MM.1S (cell line): Measurements from ENCODE around the gene DNA2.
"Not testable (repeated sequence)": the region's sequence is repeated elsewhere in the genome, so short reads cannot be mapped to it uniquely, and the experiment has no call there.

ENCODE experiments used
- DNase-seq: peaks from one replicate; pipeline ENCODE4 v3.0.0-alpha.2; 2015
- H2AFZ ChIP-seq: fragments of 300-600 bp; sonication (generic); 2 replicates; pipeline ENCODE4 v1.6.0; 2016; ENCODE audit warnings: antibody characterized with exemption, low read length
- H3F3A ChIP-seq: fragments of 300-600 bp; sonication (generic); 2 replicates; pipeline ENCODE4 v1.6.1; 2016; ENCODE audit warnings: mild to moderate bottlenecking, antibody characterized with exemption, low read length, moderate library complexity, mixed read lengths; ENCODE audit not compliant: insufficient read depth
- H3K27ac ChIP-seq: fragments of 300-600 bp; sonication (generic); 2 replicates; pipeline ENCODE4 v1.5.1; 2016; ENCODE audit warnings: mild to moderate bottlenecking, low read length
- H3K27me3 ChIP-seq: fragments of 300-600 bp; sonication (generic); replicated peaks from 2 replicates; pipeline ENCODE4 v1.6.0; 2016; ENCODE audit warnings: low read length; ENCODE audit not compliant: insufficient read depth
- H3K36me3 ChIP-seq: fragments of 300-600 bp; sonication (generic); replicated peaks from 2 replicates; pipeline ENCODE4 v1.6.1; 2016; ENCODE audit warnings: mild to moderate bottlenecking, low read length, mixed read lengths; ENCODE audit not compliant: insufficient read depth
- H3K4me1 ChIP-seq: fragments of 300-600 bp; sonication (generic); 2 replicates; pipeline ENCODE4 v1.6.1; 2016; ENCODE audit warnings: low read length, mixed read lengths
- H3K4me2 ChIP-seq: fragments of 300-600 bp; sonication (generic); 2 replicates; pipeline ENCODE4 v1.6.0; 2016; ENCODE audit warnings: low read depth, low read length
- H3K4me3 ChIP-seq: fragments of 300-600 bp; sonication (generic); 2 replicates; pipeline ENCODE4 v1.5.1; 2016; ENCODE audit warnings: low read length, mixed read lengths
- H3K79me2 ChIP-seq: fragments of 300-600 bp; sonication (generic); 2 replicates; pipeline ENCODE4 v1.6.1; 2016; ENCODE audit warnings: mixed run types, low read length, mixed read lengths
- H3K9ac ChIP-seq: fragments of 300-600 bp; sonication (generic); 2 replicates; pipeline ENCODE4 v1.6.1; 2016; ENCODE audit warnings: low read length, mixed read lengths
- H3K9me2 ChIP-seq: fragments of 300-600 bp; sonication (generic); replicated peaks from 2 replicates; pipeline ENCODE4 v1.6.1; 2016; ENCODE audit warnings: mild to moderate bottlenecking, low read length, mixed read lengths; ENCODE audit not compliant: insufficient read depth
- H3K9me3 ChIP-seq: fragments of 300-600 bp; sonication (generic); replicated peaks from 2 replicates; pipeline ENCODE4 v1.6.1; 2016; ENCODE audit warnings: mild to moderate bottlenecking, low read length, mixed read lengths; ENCODE audit not compliant: insufficient read depth
- H4K20me1 ChIP-seq: fragments of 300-600 bp; sonication (generic); 2 replicates; pipeline ENCODE4 v1.6.1; 2016; ENCODE audit warnings: mild to moderate bottlenecking, low read length, moderate library complexity, mixed read lengths; ENCODE audit not compliant: insufficient read depth
- EZH2 ChIP-seq: fragments of 300-600 bp; sonication (generic); optimal IDR thresholded peaks from 2 replicates; pipeline ENCODE3; 2017; ENCODE audit warnings: low read depth, mild to moderate bottlenecking, antibody characterized with exemption, low read length, mixed read lengths
- EZH2phosphoT487 ChIP-seq: fragments of 300-600 bp; sonication (generic); IDR thresholded peaks from 2 replicates; pipeline ENCODE4 v1.6.1; 2018; ENCODE audit warnings: antibody characterized with exemption, low read length
- TF ChIP-seq, protein P1 (sequence below): fragments of 300-600 bp; sonication (generic); IDR thresholded peaks from 2 replicates; pipeline ENCODE4 v1.5.1; 2016; ENCODE audit warnings: antibody characterized with exemption, low read length, mixed read lengths

Gene DNA2

DNA sequence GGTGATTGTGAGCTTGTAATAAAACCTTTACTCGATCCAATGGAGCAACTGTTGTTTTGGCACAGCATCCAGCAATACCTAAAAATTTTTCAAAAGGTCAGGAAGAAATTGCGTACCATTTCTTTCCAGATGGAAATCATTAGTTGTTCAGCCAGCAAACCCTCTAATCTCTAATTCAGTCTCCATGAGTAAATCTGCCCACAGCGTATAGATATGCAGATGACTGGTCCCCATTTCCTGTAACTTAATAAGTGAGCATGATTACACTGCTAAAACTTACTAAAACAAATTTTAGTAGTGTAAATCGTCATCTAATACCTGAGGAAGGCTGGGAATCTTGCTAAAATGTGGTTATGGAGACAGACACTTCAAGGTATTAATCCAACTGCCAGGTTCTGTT lies 45.0 kb upstream of the DNA2 start:
- TF ChIP-seq, protein P1, sequence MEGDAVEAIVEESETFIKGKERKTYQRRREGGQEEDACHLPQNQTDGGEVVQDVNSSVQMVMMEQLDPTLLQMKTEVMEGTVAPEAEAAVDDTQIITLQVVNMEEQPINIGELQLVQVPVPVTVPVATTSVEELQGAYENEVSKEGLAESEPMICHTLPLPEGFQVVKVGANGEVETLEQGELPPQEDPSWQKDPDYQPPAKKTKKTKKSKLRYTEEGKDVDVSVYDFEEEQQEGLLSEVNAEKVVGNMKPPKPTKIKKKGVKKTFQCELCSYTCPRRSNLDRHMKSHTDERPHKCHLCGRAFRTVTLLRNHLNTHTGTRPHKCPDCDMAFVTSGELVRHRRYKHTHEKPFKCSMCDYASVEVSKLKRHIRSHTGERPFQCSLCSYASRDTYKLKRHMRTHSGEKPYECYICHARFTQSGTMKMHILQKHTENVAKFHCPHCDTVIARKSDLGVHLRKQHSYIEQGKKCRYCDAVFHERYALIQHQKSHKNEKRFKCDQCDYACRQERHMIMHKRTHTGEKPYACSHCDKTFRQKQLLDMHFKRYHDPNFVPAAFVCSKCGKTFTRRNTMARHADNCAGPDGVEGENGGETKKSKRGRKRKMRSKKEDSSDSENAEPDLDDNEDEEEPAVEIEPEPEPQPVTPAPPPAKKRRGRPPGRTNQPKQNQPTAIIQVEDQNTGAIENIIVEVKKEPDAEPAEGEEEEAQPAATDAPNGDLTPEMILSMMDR, result no peak
- TF ChIP-seq EZH2phosphoT487 (no peak), EZH2 (no peak)
- no peaks in the 10 kb centered on the region for H3K4me1 ChIP-seq
- H4K20me1 ChIP-seq, result no peaks in the 10 kb centered on the region
- no peaks in the 10 kb centered on the region for H3F3A ChIP-seq
- H3K27ac ChIP-seq, result no peak overlapping the region
- H3K36me3 ChIP-seq, result no peaks in the 10 kb centered on the region; the same call in 1 of the 2 replicates
- no peaks in the 10 kb centered on the region for H3K9me3 ChIP-seq
- no peak overlapping the region for H3K9ac ChIP-seq
- no peak for DNase-seq
- H3K27me3 ChIP-seq, result no peaks in the 10 kb centered on the region
- H3K79me2 ChIP-seq, result peaks cover 5% of the 10 kb centered on the region; the same call in 1 of the 2 replicates
- no peak overlapping the region for H3K4me2 ChIP-seq
- H3K4me3 ChIP-seq, result no peak overlapping the region
- no peak overlapping the region for H2AFZ ChIP-seq
- no peaks in the 10 kb centered on the region for H3K9me2 ChIP-seq

- not testable (repeated sequence) for H3K9me3 ChIP-seq, H3K4me2 ChIP-seq, H4K20me1 ChIP-seq, H2AFZ ChIP-seq, H3K4me1 ChIP-seq, H3K36me3 ChIP-seq, DNase-seq, H3K27me3 ChIP-seq, H3K4me3 ChIP-seq, H3F3A ChIP-seq, H3K79me2 ChIP-seq, H3K9me2 ChIP-seq, H3K27ac ChIP-seq, H3K9ac ChIP-seq
Observed at GRCh38 chr10:68516216-68516615, 44.4 kb upstream of the DNA2 start.

DNA sequence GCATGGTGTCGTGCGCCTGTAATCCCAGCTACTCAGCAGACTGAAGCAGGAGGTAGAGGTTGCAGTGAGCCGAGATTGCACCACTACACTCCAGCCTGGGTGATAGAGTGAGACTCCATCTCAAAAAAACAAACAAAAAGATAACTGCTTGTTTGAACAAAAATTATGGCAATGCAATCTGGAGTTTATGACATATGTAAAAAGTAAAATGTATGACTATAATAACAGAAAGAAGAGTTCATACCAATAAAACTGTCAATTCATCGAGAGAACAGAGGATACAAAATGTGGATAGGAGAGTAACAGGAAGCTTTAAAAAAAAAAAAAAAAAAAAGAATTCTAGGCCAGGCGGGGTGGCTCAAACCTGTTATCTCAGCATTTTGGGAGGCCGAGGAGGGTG lies 36.3 kb upstream of the DNA2 start:
- no peaks in the 10 kb centered on the region for H4K20me1 ChIP-seq
- no peaks in the 10 kb centered on the region for H3K4me1 ChIP-seq
- DNase-seq, result no peak
- TF ChIP-seq, protein P1, result no peak
- TF ChIP-seq EZH2phosphoT487 (no peak), EZH2 (no peak)
- no peak overlapping the region for H2AFZ ChIP-seq
- H3K9me3 ChIP-seq, result no peaks in the 10 kb centered on the region
- H3K9ac ChIP-seq, result no peak overlapping the region
- no peaks in the 10 kb centered on the region for H3K9me2 ChIP-seq
- H3K4me2 ChIP-seq, result no peak overlapping the region
- H3K4me3 ChIP-seq, result no peak overlapping the region
- no peak overlapping the region for H3K27ac ChIP-seq
- H3K79me2 ChIP-seq, result no peaks in the 10 kb centered on the region
- H3F3A ChIP-seq, result no peaks in the 10 kb centered on the region
- no peaks in the 10 kb centered on the region for H3K27me3 ChIP-seq
- no peaks in the 10 kb centered on the region for H3K36me3 ChIP-seq

DNA sequence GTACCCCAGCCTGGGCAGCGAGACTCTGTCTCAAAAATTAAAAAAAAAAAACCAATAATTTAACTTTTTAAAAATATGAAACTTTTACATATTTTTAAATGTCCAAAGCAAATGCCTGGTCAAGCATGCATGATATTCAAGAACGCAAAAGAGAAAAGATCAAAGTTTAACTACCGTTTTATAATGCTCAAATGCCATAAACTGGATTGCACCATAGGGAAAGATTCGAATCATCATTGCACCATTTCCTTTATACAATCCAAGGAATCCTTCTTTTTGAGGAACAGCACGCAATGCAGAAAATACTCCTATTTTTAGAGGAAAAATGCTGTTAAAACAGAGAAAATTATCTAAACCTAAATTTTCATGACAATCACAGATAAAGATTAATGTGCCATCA lies 34.6 kb upstream of the DNA2 start:
- H3F3A ChIP-seq, result no peaks in the 10 kb centered on the region
- no peak for DNase-seq
- H3K36me3 ChIP-seq, result no peaks in the 10 kb centered on the region
- no peaks in the 10 kb centered on the region for H3K4me1 ChIP-seq
- H3K27ac ChIP-seq, result no peak overlapping the region
- H2AFZ ChIP-seq, result no peak overlapping the region
- TF ChIP-seq EZH2, result no peak
- TF ChIP-seq, protein P1, result no peak
- no peak for TF ChIP-seq EZH2phosphoT487
- no peaks in the 10 kb centered on the region for H3K79me2 ChIP-seq
- H3K4me3 ChIP-seq, result no peak overlapping the region
- H3K27me3 ChIP-seq, result no peaks in the 10 kb centered on the region
- no peak overlapping the region for H3K4me2 ChIP-seq
- H3K9me2 ChIP-seq, result no peaks in the 10 kb centered on the region
- no peak overlapping the region for H3K9ac ChIP-seq
- H3K9me3 ChIP-seq, result no peaks in the 10 kb centered on the region
- H4K20me1 ChIP-seq, result no peaks in the 10 kb centered on the region
